Panc1 (cell line): Measurements from ENCODE around the gene ECEL1.

Experiments used
- CTCF ChIP-seq: fragments of 450-650 bp; IDR thresholded peaks from 2 replicates; pipeline ENCODE4 v1.5.1; 2017; ENCODE audit warnings: mild to moderate bottlenecking
- TF ChIP-seq, protein P1 (sequence below), 2 experiments: IDR thresholded peaks; 2 replicates each; pipeline ENCODE4 v1.6.1; 2011 to 2012; ENCODE audit warnings: low read depth in 2 of 2, control low read depth in 1 of 2, low read length in 1 of 2, mild to moderate bottlenecking in 1 of 2, moderate library complexity in 1 of 2; ENCODE audit not compliant: insufficient read depth in 1 of 2

GRCh38 chr2:232485757-232486557 lies 1.7 kb downstream of the ECEL1 start:
- no peak for TF ChIP-seq CTCF
- TF ChIP-seq, protein P1, sequence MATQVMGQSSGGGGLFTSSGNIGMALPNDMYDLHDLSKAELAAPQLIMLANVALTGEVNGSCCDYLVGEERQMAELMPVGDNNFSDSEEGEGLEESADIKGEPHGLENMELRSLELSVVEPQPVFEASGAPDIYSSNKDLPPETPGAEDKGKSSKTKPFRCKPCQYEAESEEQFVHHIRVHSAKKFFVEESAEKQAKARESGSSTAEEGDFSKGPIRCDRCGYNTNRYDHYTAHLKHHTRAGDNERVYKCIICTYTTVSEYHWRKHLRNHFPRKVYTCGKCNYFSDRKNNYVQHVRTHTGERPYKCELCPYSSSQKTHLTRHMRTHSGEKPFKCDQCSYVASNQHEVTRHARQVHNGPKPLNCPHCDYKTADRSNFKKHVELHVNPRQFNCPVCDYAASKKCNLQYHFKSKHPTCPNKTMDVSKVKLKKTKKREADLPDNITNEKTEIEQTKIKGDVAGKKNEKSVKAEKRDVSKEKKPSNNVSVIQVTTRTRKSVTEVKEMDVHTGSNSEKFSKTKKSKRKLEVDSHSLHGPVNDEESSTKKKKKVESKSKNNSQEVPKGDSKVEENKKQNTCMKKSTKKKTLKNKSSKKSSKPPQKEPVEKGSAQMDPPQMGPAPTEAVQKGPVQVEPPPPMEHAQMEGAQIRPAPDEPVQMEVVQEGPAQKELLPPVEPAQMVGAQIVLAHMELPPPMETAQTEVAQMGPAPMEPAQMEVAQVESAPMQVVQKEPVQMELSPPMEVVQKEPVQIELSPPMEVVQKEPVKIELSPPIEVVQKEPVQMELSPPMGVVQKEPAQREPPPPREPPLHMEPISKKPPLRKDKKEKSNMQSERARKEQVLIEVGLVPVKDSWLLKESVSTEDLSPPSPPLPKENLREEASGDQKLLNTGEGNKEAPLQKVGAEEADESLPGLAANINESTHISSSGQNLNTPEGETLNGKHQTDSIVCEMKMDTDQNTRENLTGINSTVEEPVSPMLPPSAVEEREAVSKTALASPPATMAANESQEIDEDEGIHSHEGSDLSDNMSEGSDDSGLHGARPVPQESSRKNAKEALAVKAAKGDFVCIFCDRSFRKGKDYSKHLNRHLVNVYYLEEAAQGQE (IDR thresholded peaks at IDR 0.05; ENCODE audit: insufficient read depth in 1 of 2, low read depth in 2 of 2, low read length in 1 of 2) = no peak
